ENCODE measurements around the gene ADGRV1. TPM values are rescaled to one million over a fixed set of nuclear protein-coding genes. Genes with fewer than 3 reads are reported as not detected.

ADGRV1 gene
- total RNA-seq, 4 donors from 2014 or later: 2.5 to 7.5 (median 4.5) TPM

- H3K36me3 ChIP-seq: no peaks in the 10 kb centered on the region
- no peaks in the 10 kb centered on the region for H3K27me3 ChIP-seq
- H3K4me1 ChIP-seq: no peaks in the 10 kb centered on the region
- no peak for TF ChIP-seq EP300 (IDR thresholded peaks at IDR 0.05)
- no peak for TF ChIP-seq POLR2AphosphoS5 (IDR thresholded peaks at IDR 0.05)
- TF ChIP-seq, protein P1, sequence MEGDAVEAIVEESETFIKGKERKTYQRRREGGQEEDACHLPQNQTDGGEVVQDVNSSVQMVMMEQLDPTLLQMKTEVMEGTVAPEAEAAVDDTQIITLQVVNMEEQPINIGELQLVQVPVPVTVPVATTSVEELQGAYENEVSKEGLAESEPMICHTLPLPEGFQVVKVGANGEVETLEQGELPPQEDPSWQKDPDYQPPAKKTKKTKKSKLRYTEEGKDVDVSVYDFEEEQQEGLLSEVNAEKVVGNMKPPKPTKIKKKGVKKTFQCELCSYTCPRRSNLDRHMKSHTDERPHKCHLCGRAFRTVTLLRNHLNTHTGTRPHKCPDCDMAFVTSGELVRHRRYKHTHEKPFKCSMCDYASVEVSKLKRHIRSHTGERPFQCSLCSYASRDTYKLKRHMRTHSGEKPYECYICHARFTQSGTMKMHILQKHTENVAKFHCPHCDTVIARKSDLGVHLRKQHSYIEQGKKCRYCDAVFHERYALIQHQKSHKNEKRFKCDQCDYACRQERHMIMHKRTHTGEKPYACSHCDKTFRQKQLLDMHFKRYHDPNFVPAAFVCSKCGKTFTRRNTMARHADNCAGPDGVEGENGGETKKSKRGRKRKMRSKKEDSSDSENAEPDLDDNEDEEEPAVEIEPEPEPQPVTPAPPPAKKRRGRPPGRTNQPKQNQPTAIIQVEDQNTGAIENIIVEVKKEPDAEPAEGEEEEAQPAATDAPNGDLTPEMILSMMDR (IDR thresholded peaks at IDR 0.05): no peak
- no peak for TF ChIP-seq POLR2A (IDR thresholded peaks at IDR 0.05)
- H3K27ac ChIP-seq: no peak overlapping the region
- no peaks in the 10 kb centered on the region for H3K9me3 ChIP-seq
- H3K4me3 ChIP-seq: no peak overlapping the region
- DNase-seq (ENCODE audit: low spot score in 2 of 2): no peak
Measured at GRCh38 chr5:90703932-90704331, 145.3 kb downstream of the ADGRV1 start.

- no peaks in the 10 kb centered on the region for H3K9me3 ChIP-seq
- no peak overlapping the region for H3K27ac ChIP-seq
- no peaks in the 10 kb centered on the region for H3K36me3 ChIP-seq
- no peak for DNase-seq (ENCODE audit: low spot score in 2 of 2)
- WGBS: 67% methylated on average over 1 of the region's 1 CpG
- no peak overlapping the region for H3K4me3 ChIP-seq
- H3K27me3 ChIP-seq: no peaks in the 10 kb centered on the region
- TF ChIP-seq EP300 (IDR thresholded peaks at IDR 0.05) (no peak), POLR2A (IDR thresholded peaks at IDR 0.05) (no peak), POLR2AphosphoS5 (IDR thresholded peaks at IDR 0.05) (no peak)
- TF ChIP-seq, protein P1 (IDR thresholded peaks at IDR 0.05): no peak
- no peaks in the 10 kb centered on the region for H3K4me1 ChIP-seq
Measured at GRCh38 chr5:90707698-90708097, 149.1 kb downstream of the ADGRV1 start.

GRCh38 chr5:90709323-90710155, 150.9 kb downstream of the ADGRV1 start:
- Histone ChIP-seq H3K36me3 (no peaks in the 10 kb centered on the region), H3K27ac (no peak overlapping the region), H3K27me3 (no peaks in the 10 kb centered on the region), H3K4me1 (no peaks in the 10 kb centered on the region), H3K9me3 (no peaks in the 10 kb centered on the region), H3K4me3 (no peak overlapping the region)
- no peak for DNase-seq (ENCODE audit: low spot score in 2 of 2)
- WGBS: 95% methylated on average over 1 of the region's 1 CpG
- TF ChIP-seq EP300 (IDR thresholded peaks at IDR 0.05): no peak
- TF ChIP-seq, protein P1 (IDR thresholded peaks at IDR 0.05): peak in 1 of 2 donors; percentile 43

GRCh38 chr5:90718387-90718786, 159.8 kb downstream of the ADGRV1 start:
- TF ChIP-seq EP300 (IDR thresholded peaks at IDR 0.05) (no peak), POLR2A (IDR thresholded peaks at IDR 0.05) (no peak), POLR2AphosphoS5 (IDR thresholded peaks at IDR 0.05) (no peak)
- TF ChIP-seq, protein P1 (IDR thresholded peaks at IDR 0.05): no peak
- no peaks in the 10 kb centered on the region for H3K36me3 ChIP-seq
- no peaks in the 10 kb centered on the region for H3K27me3 ChIP-seq
- DNase-seq (ENCODE audit: low spot score in 2 of 2): no peak
- H3K9me3 ChIP-seq: no peaks in the 10 kb centered on the region
- no peak overlapping the region for H3K27ac ChIP-seq
- no peaks in the 10 kb centered on the region for H3K4me1 ChIP-seq
- H3K4me3 ChIP-seq: no peak overlapping the region

GRCh38 chr5:90739567-90739966, 181.0 kb downstream of the ADGRV1 start:
- Histone ChIP-seq H3K9me3 (no peaks in the 10 kb centered on the region), H3K36me3 (no peaks in the 10 kb centered on the region), H3K4me1 (no peaks in the 10 kb centered on the region), H3K27me3 (no peaks in the 10 kb centered on the region), H3K4me3 (no peak overlapping the region), H3K27ac (no peak overlapping the region)
- WGBS: 82% methylated on average over 1 of the region's 1 CpG
- no peak for DNase-seq (ENCODE audit: low spot score in 2 of 2)
- TF ChIP-seq, protein P1 (IDR thresholded peaks at IDR 0.05): no peak
- no peak for TF ChIP-seq POLR2A (IDR thresholded peaks at IDR 0.05)
- no peak for TF ChIP-seq POLR2AphosphoS5 (IDR thresholded peaks at IDR 0.05)
- TF ChIP-seq EP300 (IDR thresholded peaks at IDR 0.05): no peak
